Stimulated activated effector memory CD8-positive, alpha-beta T cell treated with anti-CD3 and anti-CD28 coated beads, Interleukin-12 subunit alpha, Interleukin-12 subunit beta, amount 100 ng/mL, for 72 hours (primary cell): ENCODE measurements around the gene VAMP5.

Experiments
- ATAC-seq: fragments of 150-1000 bp; cut with Tn5 transposase; 2 replicates; pipeline ENCODE4 v1.10.0; 2021
- DNase-seq, 2 donors: peaks; one replicate each; pipeline ENCODE4 v3.0.0; 2021 to 2022; ENCODE audit warnings: low spot score in 2 of 2
- H3K27ac Mint-ChIP-seq: one replicate; pipeline ENCODE4 v1.8.0; 2022; ENCODE audit warnings: mild to moderate bottlenecking, mixed read lengths
- H3K36me3 Mint-ChIP-seq: one replicate; pipeline ENCODE4 v1.8.0; 2022; ENCODE audit warnings: mild to moderate bottlenecking, mixed read lengths
- H3K4me1 Mint-ChIP-seq: one replicate; pipeline ENCODE4 v1.8.0; 2022; ENCODE audit warnings: mixed read lengths
- H3K4me3 Mint-ChIP-seq: one replicate; pipeline ENCODE4 v1.8.0; 2022; ENCODE audit warnings: mild to moderate bottlenecking, mixed read lengths
- H3K9me3 Mint-ChIP-seq: one replicate; pipeline ENCODE4 v1.8.0; 2022; ENCODE audit warnings: mixed read lengths

The VAMP5 gene

DNA sequence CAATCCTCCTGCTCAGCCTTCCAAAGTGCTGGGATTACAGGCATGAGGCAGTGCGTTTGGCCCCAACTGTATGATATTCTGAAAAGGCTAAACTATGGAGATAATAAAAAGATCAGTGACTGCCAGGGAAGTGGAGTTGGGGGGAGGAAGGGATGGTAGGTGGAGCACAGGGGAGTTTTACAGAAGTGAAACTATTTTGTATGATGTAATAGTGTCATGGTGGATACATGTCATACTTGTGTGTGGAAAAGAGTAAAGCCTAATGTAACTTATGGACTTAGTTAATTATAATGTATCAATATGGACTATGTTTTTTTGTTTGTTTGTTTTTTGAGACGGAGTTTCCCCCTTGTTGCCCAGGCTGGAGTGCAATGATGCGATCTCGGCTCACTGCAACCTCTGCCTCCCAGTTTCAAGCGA, 20.1 kb upstream of the VAMP5 start:
- no peak overlapping the region for H3K4me3 Mint-ChIP-seq
- no peak overlapping the region for H3K27ac Mint-ChIP-seq

DNA sequence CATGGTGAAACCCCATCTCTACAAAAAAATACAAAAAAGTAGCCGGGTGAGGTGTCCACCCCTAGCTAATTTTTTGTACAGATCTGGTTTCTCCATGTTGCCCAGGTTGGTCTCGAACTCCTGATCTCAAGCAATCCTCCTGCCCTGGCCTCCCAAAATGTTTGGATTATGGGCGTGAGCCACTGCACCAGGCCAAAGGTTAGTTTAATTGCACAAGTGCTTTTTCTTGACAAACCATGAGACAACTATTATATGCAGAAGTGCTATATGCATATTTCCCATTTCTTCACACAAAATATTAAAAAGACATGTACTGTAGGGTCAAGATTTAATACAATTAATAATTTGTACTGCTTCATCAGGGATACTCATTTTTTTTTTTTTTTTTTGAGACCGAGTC, 18.0 kb upstream of the VAMP5 start:
- Mint-ChIP-seq H3K4me1 (peaks cover 5% of the 10 kb centered on the region), H3K4me3 (no peak overlapping the region), H3K9me3 (no peaks in the 10 kb centered on the region), H3K27ac (no peak overlapping the region), H3K36me3 (peaks cover 7% of the 10 kb centered on the region)
- DNase-seq (no peak), ATAC-seq (no peak)

More for the DNA sequence above, 20.1 kb upstream of the VAMP5 start:
- Mint-ChIP-seq H3K9me3 (no peaks in the 10 kb centered on the region), H3K36me3 (peaks cover 11% of the 10 kb centered on the region), H3K4me1 (peaks cover 24% of the 10 kb centered on the region)
- DNase-seq (no peak), ATAC-seq (no peak)

DNA sequence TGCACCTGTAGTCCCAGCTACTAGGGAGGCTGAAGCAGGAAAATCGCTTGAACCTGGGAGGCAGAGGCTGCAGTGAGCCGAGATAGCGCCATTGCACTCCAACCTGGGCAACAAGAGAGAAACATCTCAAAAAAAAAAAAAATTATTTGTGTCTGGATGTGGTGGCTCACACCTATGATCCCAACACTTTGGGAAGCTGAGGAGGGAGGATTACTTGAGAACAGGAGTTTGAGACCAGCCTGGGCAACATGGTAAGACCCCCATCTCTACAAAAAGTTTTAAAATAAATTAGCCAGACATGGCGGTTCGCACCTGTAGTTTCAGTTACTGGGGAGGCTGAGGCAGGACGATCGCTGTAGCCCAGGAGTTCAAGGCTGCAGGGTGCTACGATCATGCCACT, 8.5 kb upstream of the VAMP5 start:
- DNase-seq (no peak), ATAC-seq (no peak)
- peaks cover 30% of the 10 kb centered on the region for H3K4me1 Mint-ChIP-seq
- peaks cover 7% of the 10 kb centered on the region for H3K36me3 Mint-ChIP-seq
- no peaks in the 10 kb centered on the region for H3K9me3 Mint-ChIP-seq
- no peak overlapping the region for H3K4me3 Mint-ChIP-seq
- H3K27ac Mint-ChIP-seq, result no peak overlapping the region

DNA sequence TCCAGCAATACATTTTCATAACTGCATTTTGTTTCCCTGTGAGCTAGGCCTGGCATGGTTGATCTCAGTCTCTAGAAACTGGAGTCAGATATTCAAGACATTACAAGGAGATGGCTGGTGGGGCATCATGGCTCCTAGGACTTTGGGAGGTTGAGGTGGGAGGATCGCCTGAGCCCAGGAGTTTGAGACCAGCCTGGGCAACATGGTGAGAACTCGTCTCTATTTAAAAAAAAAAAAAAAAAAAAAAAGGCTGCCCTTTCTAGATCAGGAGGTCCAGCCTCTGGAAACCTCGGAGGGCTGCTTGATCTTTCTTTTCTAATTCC, 7.2 kb upstream of the VAMP5 start:
- H3K36me3 Mint-ChIP-seq, result peaks cover 15% of the 10 kb centered on the region
- peak overlapping the region; percentile 96 for H3K27ac Mint-ChIP-seq
- no peak for ATAC-seq
- H3K9me3 Mint-ChIP-seq, result no peaks in the 10 kb centered on the region
- peaks cover 35% of the 10 kb centered on the region for H3K4me1 Mint-ChIP-seq
- no peak for DNase-seq
- H3K4me3 Mint-ChIP-seq, result peak overlapping the region; percentile 94

DNA sequence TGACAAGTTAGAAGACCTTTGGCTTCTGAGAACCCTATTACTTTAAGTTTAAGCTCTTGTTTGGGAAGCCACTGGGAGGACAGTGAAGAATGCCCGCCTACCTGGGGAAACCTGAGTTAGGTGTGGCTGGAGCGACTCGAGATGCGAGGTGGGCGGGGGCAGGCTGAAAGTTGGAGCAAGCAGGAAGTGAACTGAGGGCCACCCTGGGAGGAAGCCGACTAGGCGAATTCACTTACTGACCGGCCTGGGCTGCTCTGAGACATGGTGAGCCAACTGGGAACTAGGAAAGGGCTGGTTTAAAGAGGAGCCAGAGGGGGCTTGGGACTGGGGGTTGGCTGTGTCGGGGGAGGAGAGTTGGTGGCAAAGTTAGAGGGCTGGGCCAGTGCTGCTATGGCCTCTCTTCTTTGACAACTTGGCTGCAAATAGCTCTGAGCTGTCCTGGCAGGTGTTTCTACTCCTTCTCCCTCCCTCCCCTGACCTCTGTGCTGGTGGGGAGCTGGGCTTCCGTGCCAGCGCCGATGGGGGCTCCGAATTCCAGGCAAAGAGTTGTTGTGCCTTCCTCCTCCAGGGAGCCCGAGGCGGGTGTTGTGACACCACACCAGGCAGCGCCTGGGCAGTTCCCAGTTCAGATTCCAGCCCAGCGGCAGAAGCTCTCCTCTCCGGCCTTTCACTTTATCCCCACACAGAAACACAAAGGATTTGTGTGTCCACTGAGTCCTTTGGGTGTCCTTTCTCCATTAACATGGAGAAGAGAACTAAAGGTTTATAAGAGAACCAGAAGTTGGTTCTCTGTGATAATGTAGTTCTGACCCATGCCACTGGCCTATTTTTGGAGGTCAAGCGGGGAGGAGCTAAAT, 6.6 kb upstream of the VAMP5 start, which contains the start of gene VAMP8:
TSS of gene VAMP8 (plus strand) at position 201 of the 857 bp plus-strand sequence. CDS start at position 262, 61 bp downstream.
- ATAC-seq, result peak; percentile 91
- peak within 1 kb of the TSS; percentile 94 for H3K4me3 Mint-ChIP-seq
- H3K27ac Mint-ChIP-seq, result peak within 1 kb of the TSS; percentile 96
- H3K36me3 Mint-ChIP-seq, result peaks cover 21% of the 10 kb centered on the region
- no peaks in the 10 kb centered on the region for H3K9me3 Mint-ChIP-seq
- H3K4me1 Mint-ChIP-seq, result peaks cover 35% of the 10 kb centered on the region
- peak in 1 of 2 donors; percentile 75 for DNase-seq

DNA sequence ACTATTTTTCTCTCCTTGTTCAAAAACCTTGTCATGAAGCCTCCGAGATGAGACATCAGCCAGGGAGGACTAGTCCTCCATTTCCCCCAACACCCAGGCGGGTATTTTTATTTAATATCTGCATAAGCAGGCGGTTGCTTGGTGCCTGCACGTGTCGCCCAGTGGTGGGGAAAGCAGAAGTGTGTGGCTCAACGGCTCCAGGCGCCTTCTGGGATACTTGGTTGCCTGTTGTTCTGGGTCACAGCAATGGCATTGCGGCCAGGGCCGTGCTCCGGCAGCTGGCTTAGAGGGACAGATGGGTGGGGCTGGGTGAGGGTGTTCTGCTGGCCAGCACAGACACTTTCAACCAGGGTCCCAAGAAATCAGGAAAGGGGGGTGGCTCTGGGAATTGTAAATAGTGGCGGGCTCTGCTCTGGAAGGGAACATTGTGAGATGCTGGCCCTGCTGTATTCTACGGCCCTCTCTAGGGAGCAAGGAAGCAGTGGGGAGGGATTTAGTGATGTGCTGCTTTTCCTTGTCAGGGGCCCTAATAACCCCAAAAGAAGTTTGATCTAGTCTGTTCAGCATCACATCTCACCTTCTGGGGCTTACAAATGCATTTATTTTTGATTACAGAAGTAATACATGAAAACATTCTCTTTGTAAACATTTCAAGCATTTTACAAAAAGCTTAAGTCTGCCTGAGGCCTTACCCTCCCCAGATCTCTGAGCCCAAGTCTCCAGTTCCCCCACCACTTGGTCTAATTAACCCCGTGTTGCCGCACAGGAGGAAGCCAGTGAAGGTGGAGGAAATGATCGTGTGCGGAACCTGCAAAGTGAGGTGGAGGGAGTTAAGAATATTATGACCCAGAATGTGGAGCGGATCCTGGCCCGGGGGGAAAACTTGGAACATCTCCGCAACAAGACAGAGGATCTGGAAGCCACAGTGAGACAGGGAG, 5.7 kb upstream of the VAMP5 start:
- H3K27ac Mint-ChIP-seq, result peak overlapping the region; percentile 96
- peaks cover 39% of the 10 kb centered on the region for H3K4me1 Mint-ChIP-seq
- ATAC-seq (peak; percentile 49), DNase-seq (no peak)
- no peaks in the 10 kb centered on the region for H3K9me3 Mint-ChIP-seq
- H3K36me3 Mint-ChIP-seq, result peaks cover 27% of the 10 kb centered on the region
- peak overlapping the region; percentile 94 for H3K4me3 Mint-ChIP-seq

DNA sequence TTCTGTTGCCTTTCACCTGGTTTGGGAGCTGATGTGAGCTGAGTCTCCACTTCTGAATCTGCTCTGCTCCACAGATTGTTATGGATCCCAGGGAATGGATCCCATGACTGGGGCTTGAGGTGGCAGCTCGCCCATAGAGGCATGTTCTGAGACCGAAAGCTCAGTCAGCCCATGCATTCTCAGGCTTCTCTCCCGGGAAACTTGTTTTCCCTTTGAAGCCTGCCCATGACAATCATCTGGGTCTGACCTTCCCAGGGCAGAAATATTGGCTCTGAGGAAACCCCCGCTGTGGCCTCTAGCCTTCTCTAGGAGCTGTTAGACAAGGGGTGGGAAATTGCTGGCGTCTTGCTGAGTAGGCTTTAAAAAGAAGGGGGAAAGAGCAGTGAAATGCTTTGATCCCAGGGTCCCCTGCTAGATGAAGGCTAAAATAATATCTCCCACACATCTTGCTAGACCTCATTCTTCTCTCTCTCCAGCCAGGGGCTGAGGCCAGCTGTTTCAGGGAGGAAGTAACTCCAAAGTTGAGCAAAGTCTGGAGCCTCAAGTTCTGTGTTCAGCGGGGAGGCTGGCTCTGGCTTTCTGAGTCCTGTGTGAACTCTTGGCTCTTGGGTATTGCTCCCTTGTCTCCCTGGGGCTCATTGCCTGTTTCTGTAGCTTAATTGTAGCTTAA, 4.8 kb upstream of the VAMP5 start:
- H3K4me1 Mint-ChIP-seq, result peaks cover 44% of the 10 kb centered on the region
- peak overlapping the region; percentile 96 for H3K27ac Mint-ChIP-seq
- DNase-seq (no peak), ATAC-seq (no peak)
- H3K4me3 Mint-ChIP-seq, result peak overlapping the region; percentile 94
- H3K9me3 Mint-ChIP-seq, result no peaks in the 10 kb centered on the region
- peaks cover 27% of the 10 kb centered on the region for H3K36me3 Mint-ChIP-seq

DNA sequence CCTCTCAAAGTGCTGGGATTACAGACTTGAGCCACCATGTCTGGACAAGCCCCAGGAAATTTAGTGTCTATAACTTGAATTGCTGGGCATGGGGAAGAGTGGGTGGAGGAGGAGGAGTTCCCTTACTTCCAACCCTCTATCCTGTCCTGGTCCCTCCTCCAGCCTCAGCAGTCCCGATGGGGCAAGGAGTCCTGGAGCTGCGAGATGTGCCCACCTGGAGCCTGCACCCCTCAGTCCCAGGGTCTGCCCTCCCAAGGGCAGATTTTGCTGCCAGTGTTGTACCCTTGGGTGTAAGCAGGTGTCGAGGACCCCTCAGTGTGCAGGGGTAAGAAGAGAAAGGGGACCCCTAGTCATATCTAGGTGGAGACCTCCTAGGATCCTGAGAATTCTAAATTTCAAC, 4.0 kb upstream of the VAMP5 start:
- Mint-ChIP-seq H3K4me3 (no peak overlapping the region), H3K27ac (peak overlapping the region; percentile 67), H3K9me3 (no peaks in the 10 kb centered on the region), H3K4me1 (peaks cover 50% of the 10 kb centered on the region), H3K36me3 (peaks cover 27% of the 10 kb centered on the region)
- DNase-seq (no peak), ATAC-seq (no peak)

DNA sequence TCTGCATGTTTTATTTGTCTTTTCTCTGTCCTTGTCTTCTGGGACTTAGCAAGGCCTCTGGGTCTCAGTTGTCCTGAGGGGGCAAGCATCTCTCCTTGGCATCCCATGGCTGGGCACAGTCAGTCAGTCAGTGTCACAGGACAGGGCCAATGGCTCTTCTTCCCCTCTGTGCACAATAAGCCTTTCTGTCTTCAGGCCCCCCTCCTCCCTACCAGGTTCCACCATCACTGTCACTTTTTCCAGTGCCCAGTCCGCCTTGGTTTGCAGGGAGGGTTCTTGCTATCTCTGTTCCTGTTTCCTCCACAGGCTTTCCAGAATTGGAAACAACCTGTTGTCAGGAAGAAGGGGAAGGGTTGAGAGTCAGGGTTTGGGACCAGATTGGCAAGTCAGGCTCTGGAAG, 1.7 kb upstream of the VAMP5 start:
- Mint-ChIP-seq H3K36me3 (peaks cover 27% of the 10 kb centered on the region), H3K4me1 (peaks cover 56% of the 10 kb centered on the region), H3K27ac (peak overlapping the region; percentile 90), H3K4me3 (no peak overlapping the region), H3K9me3 (no peaks in the 10 kb centered on the region)
- no peak for DNase-seq
- ATAC-seq, result no peak

DNA sequence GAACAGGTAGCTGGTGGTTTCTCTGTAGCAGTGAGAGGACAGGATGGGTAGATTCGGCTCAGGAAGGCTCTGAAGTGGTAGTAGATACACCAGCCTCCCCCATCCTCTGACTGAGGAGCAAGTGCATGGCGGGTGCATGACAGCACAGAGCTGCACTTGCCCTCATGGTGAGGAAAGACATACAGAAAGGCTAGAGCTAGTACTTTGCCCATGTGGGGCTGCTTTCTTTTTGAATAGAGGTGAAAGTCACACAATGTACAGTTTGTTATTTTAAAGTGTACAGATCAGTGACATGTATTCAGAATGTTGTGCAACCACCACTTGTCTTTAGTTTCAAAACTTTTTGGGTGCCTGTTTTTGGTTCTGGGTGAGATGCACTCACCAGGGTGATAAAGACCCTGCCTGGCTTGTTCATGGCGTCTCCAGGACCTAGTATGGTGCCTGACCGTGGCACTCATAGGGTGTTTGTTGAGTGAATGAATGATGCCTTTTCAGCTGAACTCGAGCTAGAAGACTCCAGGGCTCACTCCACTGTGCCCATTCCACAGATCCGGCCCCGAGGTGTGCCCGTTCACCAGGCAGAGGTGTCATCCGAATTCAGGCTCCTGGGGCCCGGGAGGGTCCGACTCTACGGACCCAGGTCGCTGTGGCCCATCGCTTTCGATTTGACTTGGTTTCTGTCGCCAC, 421 bp upstream of the VAMP5 start:
- peaks cover 27% of the 10 kb centered on the region for H3K36me3 Mint-ChIP-seq
- DNase-seq (peak in 1 of 2 donors; percentile 68), ATAC-seq (peak; percentile 63)
- peak overlapping the region; percentile 75 for H3K4me3 Mint-ChIP-seq
- H3K9me3 Mint-ChIP-seq, result no peaks in the 10 kb centered on the region
- peak overlapping the region; percentile 90 for H3K27ac Mint-ChIP-seq
- H3K4me1 Mint-ChIP-seq, result peaks cover 55% of the 10 kb centered on the region

DNA sequence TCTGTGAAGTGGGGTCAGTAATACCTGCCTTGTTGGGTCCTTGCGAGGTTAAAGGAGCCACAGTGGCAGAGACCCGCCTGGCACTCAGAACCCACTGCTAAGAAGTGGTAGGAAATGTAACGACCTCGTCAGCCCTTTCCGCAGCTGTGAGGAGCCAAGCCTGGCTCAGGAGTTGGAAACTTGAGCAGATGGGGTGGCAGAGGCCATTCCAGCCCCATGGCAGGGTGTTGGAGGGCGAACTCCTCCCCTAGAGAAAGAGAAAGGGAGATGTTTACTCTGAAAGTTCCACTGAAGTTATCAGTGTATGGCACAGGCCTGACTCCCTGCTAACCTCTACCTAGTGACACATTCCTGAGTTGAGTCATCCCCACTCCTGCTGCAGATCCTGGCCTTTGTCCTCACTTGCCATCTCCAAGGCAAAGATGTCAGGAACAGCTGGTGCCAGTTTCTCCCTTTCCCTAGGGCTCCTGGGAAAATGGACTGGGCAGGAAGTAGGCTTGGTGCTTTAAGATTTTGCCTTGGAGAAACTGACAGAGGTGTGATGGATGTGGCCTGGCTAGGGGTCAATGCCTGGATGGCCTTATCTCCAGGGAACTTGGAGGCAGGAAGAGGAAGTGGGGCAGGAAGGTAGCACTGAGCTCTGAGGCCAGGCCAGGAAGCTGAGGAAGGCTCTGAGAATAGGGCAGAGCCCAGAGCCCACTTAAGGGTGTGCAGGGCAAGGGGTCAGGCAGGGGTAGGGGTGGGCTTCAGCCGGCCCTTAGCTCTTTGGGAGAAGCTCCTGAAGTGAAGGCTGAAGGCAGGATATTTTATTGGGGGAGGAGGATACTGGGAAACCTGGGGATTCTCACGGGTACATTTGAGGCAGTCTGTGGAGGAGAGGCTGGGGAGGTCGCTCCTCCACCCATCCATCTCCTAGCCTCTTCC, 888 bp downstream of the VAMP5 start:
- H3K36me3 Mint-ChIP-seq, result peaks cover 26% of the 10 kb centered on the region
- peaks cover 51% of the 10 kb centered on the region for H3K4me1 Mint-ChIP-seq
- DNase-seq, result no peak
- peak overlapping the region; percentile 90 for H3K27ac Mint-ChIP-seq
- H3K4me3 Mint-ChIP-seq, result peak overlapping the region; percentile 75
- ATAC-seq, result peak; percentile 77
- H3K9me3 Mint-ChIP-seq, result no peaks in the 10 kb centered on the region

DNA sequence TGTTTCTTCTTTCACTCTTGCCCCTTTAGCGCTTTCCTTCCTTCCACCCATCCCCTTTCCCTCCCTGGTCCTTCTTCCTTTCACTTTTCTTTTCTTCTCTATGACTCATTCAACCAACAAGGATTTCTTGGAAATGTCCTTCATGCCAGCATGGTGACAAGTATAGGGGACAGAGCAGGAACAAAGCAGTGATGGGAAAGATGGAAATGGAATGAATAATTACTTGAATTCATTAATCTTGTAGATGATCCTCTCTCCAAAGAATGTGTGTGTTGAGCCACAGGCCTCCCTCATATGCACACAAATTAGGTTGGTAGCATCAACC, 1.5 kb downstream of the VAMP5 start:
- H3K9me3 Mint-ChIP-seq, result no peaks in the 10 kb centered on the region
- no peak for DNase-seq
- H3K36me3 Mint-ChIP-seq, result peaks cover 20% of the 10 kb centered on the region
- peak overlapping the region; percentile 75 for H3K4me3 Mint-ChIP-seq
- ATAC-seq, result no peak
- H3K27ac Mint-ChIP-seq, result peak overlapping the region; percentile 90
- peaks cover 49% of the 10 kb centered on the region for H3K4me1 Mint-ChIP-seq

DNA sequence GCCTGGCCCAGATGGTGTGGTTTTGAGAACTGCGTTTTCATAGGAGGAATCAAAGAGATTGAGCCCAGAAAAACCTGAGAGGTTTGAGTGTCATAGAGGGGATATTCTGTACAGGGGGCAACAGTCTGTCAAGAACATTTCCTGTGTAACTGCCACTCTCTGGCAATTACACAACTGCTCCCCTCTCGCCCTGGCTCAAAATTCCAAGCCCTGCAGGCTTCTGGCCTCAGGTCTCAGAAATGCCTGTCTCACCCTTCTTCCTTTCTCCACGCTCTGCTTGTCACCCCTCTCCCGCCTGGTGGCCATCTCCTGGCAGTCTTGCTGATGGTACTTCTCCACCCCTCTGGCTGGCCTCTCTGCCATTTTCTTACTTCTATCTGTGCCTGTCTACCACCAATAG, 4.0 kb downstream of the VAMP5 start:
- peaks cover 42% of the 10 kb centered on the region for H3K4me1 Mint-ChIP-seq
- H3K36me3 Mint-ChIP-seq, result no peaks in the 10 kb centered on the region
- DNase-seq (no peak), ATAC-seq (no peak)
- no peak overlapping the region for H3K4me3 Mint-ChIP-seq
- no peaks in the 10 kb centered on the region for H3K9me3 Mint-ChIP-seq
- peak overlapping the region; percentile 21 for H3K27ac Mint-ChIP-seq

DNA sequence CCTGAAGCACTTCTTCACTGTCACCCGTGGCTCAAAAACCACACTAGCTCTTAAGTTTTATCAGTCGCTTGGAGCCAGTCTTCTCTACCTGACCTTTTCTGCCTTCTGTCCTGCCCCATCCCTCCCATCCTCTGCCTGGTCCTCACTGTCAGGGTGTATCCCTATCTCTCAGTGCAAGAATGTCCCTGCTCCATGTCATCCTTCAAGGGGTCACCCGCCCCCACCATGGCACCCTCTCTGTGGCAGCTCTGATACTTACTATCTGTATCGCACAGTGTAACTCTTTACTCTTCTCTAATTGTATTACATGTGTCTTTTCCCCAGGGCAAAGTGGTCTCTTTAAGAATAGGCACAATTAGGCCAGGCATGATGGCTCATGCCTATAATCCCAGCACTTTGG, 4.4 kb downstream of the VAMP5 start:
- H3K9me3 Mint-ChIP-seq, result no peaks in the 10 kb centered on the region
- DNase-seq, result no peak
- no peak overlapping the region for H3K4me3 Mint-ChIP-seq
- no peak for ATAC-seq
- peaks cover 38% of the 10 kb centered on the region for H3K4me1 Mint-ChIP-seq
- H3K36me3 Mint-ChIP-seq, result no peaks in the 10 kb centered on the region
- H3K27ac Mint-ChIP-seq, result peak overlapping the region; percentile 21
